ENCODE measurements around the gene ZC3HAV1L.

Gene ZC3HAV1L

GRCh38 chr7:139035586-139036353 is at the start of gene ZC3HAV1L:
ZC3HAV1L (minus strand) TSS chr7:139036042; CDS start chr7:139036017, 25 bp downstream.
- peak within 1 kb of the TSS; percentile 78 for H3K4me3 ChIP-seq (ENCODE audit: control insufficient read depth, low read depth, low read length)
- no peak for DNase-seq (ENCODE audit: low read depth)
- TF ChIP-seq CTCF (IDR thresholded peaks at IDR 0.05; ENCODE audit: control insufficient read depth, insufficient read depth, low read depth, low read length, missing control alignments): no peak

GRCh38 chr7:139084709-139085108 is 48.9 kb upstream of the ZC3HAV1L start:
- TF ChIP-seq CTCF (IDR thresholded peaks at IDR 0.05; ENCODE audit: control insufficient read depth, insufficient read depth, low read depth, low read length, missing control alignments): no peak
- H3K4me3 ChIP-seq (ENCODE audit: control insufficient read depth, low read depth, low read length): no peak overlapping the region
- no peak for DNase-seq (ENCODE audit: low read depth)

GRCh38 chr7:139081584-139081983 is 45.7 kb upstream of the ZC3HAV1L start:
- no peak for DNase-seq (ENCODE audit: low read depth)
- H3K4me3 ChIP-seq (ENCODE audit: control insufficient read depth, low read depth, low read length): no peak overlapping the region
- TF ChIP-seq CTCF (IDR thresholded peaks at IDR 0.05; ENCODE audit: control insufficient read depth, insufficient read depth, low read depth, low read length, missing control alignments): no peak

GRCh38 chr7:139080905-139081304 is 45.1 kb upstream of the ZC3HAV1L start:
- no peak for DNase-seq (ENCODE audit: low read depth)
- no peak for TF ChIP-seq CTCF (IDR thresholded peaks at IDR 0.05; ENCODE audit: control insufficient read depth, insufficient read depth, low read depth, low read length, missing control alignments)

GRCh38 chr7:139079861-139080260 is 44.0 kb upstream of the ZC3HAV1L start:
- no peak for TF ChIP-seq CTCF (IDR thresholded peaks at IDR 0.05; ENCODE audit: control insufficient read depth, insufficient read depth, low read depth, low read length, missing control alignments)
- no peak for DNase-seq (ENCODE audit: low read depth)
- no peak overlapping the region for H3K4me3 ChIP-seq (ENCODE audit: control insufficient read depth, low read depth, low read length)

More at GRCh38 chr7:139080905-139081304, 45.1 kb upstream of the ZC3HAV1L start:
- no peak overlapping the region for H3K4me3 ChIP-seq (ENCODE audit: control insufficient read depth, low read depth, low read length)

GRCh38 chr7:139078911-139079310 is 43.1 kb upstream of the ZC3HAV1L start:
- no peak for TF ChIP-seq CTCF (IDR thresholded peaks at IDR 0.05; ENCODE audit: control insufficient read depth, insufficient read depth, low read depth, low read length, missing control alignments)
- H3K4me3 ChIP-seq (ENCODE audit: control insufficient read depth, low read depth, low read length): no peak overlapping the region
- no peak for DNase-seq (ENCODE audit: low read depth)

Data from AG09309 (cell line).